Epidermal melanocyte (primary cell): ENCODE results near the gene ATG16L2.
"Not testable (repeated sequence)": the region's sequence is repeated elsewhere in the genome, so short reads cannot be mapped to it uniquely, and the experiment has no call there.

Source experiments
- DNase-seq: peaks from one replicate; pipeline ENCODE4 v3.0.0; 2011; ENCODE audit warnings: low spot score; ENCODE audit not compliant: insufficient read length

The ATG16L2 gene

GRCh38 chr11:72824811-72825505 lies 10.7 kb downstream of the ATG16L2 start:
- no peak for DNase-seq

GRCh38 chr11:72825661-72826060 lies 11.4 kb downstream of the ATG16L2 start:
- no peak for DNase-seq

GRCh38 chr11:72826191-72826941 lies 12.2 kb downstream of the ATG16L2 start:
- no peak for DNase-seq

DNA sequence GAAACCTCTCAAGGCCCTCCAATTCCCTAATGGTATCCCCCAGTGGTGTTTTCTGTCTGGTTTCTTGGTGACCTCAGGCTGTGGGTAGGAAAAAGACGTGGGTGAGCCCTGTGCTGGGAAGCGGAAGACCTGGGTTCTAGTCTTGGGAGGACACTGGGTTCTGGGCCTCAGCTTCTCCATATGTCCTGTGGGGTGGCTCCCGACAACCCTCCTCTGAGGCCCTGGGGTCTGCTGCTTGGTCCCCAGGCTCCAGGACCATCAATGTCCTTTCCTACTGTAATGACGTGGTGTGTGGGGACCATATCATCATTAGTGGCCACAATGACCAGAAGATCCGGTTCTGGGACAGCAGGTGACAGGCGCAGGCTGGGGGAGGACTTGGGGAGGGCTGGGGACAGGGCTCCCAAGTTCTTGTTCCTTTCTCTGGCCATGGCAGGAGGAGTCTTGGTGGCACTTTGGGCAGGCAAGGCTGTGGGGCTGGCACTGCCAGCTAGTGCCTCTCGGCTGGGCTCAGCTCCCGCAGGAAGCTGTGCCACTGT lies 12.8 kb downstream of the ATG16L2 start:
- DNase-seq = no peak

DNA sequence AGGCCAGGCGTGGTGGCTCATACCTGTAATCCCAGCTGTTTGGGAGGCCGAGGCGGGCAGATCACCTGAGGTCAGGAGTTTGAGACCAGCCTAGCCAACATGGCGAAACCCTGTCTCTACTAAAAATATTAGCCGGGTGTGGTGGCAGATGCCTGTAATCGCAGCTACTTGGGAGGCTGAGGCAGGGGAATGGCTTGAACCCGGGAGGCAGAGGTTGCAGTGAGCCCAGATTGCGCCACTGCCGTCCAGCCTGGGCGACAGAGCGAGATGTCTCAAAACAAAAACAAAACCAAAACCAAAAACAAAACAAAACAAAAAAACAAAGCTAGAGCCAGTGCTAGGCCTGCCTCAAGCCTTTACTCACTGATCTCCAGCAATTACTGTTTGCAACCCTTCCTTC lies 13.4 kb downstream of the ATG16L2 start:
- DNase-seq = not testable (repeated sequence)

DNA sequence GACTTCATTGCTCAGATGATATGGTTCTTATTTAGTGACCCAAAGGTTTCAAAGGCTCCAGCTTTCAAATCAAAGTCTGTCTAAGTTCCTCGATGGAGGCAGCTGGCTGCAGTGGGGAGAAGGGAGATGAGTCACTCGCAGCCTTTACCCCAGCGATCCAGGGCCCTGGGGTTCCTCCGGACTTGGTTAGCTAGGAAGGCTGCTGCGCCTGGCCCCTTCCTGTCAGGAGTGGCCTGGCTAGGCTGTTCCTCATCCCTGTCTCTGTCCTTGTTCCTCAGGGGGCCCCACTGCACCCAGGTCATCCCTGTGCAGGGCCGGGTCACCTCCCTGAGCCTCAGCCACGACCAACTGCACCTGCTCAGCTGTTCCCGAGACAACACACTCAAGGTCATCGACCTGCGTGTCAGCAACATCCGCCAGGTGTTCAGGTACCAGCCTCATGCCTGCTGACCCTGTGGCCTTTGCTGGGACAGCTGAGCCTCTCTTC lies 13.9 kb downstream of the ATG16L2 start:
- no peak for DNase-seq

DNA sequence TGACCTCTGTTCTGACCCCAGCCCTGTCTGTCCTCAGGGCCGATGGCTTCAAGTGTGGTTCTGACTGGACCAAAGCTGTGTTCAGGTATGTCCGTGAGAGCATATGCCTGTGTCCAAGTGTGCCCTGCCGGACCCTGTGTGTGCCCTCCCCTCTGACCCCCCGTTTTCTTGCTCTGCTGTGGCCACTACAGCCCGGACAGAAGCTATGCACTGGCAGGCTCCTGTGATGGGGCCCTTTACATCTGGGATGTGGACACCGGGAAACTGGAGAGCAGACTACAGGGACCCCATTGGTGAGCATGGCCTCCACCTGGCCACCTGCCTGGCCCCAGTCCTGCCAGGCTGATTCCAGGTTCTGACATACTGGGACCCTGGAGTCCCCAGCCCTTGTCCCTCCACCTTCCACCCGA lies 14.5 kb downstream of the ATG16L2 start:
- no peak for DNase-seq

DNA sequence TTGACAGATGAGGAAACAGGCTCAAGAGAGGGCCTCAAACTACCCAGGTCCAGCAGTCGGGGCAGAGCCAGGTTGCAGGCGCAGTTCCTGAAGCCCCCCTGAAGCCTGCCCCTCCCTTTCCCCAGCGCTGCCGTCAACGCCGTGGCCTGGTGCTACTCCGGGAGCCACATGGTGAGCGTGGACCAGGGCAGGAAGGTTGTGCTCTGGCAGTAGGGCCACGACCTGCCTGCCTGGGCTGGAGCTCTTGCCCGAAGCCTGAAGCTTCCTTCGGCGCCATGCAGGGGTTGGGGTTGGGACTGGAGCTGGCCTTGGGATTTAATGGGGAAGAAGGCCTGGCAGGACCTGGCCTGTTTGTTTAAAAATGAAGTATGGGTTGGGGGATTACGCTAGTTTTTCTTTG lies 15.0 kb downstream of the ATG16L2 start:
- DNase-seq = no peak

DNA sequence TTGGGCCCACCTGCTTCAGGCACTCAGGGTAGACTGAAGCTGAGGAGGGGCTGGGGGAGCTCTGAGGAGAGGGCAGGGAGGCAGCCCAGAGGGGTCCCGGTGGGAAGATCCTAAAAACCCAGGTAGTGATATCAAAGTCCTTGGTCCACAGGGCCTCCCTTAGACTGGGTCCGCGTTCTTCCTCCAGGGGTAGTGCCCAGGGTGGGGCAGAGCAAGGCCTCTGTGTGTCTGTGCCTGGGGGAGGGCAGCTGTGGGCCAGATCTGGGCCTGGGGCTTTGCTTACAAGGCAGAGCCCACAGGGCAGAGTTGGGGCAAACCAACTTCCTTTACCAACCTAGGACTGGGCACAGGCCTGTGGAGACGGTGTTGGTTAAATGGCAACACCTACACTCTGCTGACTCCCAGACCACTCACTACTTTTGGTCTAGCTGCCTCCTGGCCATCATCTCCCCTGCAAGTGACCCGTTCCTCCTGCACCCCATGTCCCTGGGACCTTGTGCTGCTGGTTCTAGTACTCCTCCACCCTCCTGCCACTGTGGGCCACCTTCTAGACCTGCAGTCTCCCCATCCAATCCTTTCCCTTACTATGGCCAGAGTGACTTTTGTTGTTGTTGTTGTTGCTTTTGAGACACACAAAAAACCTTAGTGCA lies 15.8 kb downstream of the ATG16L2 start:
- no peak for DNase-seq

DNA sequence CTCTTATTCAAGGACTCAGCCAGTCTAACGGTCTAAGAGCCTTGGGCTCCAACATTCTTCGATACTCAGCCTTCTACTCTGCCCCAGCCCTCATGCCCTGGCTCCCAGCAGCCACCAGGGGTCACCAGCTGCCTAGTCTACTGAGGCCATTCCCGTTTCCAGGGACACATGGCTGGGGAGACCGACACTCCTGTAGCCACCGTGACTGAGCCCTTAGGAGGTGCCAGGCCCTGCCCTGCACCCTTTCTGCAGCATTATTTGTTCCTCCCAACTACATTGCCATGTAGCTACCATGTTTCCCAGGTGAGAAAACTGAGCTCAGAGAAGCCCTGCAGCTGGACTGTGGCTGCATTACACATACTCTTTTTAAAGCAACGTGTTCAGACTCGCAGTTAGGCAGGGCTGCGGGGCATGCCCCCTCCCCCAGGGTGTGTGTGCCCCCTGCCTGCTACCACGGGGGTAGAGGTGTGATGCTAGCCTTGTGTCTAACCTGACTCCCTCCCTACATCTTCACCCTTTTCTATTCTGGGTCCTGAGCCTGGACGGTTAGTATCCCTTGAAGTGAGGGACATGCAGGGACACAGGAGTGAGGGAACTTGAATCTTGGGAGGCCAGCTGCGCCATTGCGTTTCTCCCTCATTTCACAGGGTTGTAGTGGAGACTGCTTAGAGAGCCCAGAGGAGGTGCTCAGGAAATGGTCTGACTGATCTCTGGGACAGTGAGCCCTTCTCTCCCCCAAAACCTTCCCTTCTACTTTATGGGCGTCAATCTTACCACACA lies 17.5 kb downstream of the ATG16L2 start:
- peak; percentile 62 for DNase-seq

DNA sequence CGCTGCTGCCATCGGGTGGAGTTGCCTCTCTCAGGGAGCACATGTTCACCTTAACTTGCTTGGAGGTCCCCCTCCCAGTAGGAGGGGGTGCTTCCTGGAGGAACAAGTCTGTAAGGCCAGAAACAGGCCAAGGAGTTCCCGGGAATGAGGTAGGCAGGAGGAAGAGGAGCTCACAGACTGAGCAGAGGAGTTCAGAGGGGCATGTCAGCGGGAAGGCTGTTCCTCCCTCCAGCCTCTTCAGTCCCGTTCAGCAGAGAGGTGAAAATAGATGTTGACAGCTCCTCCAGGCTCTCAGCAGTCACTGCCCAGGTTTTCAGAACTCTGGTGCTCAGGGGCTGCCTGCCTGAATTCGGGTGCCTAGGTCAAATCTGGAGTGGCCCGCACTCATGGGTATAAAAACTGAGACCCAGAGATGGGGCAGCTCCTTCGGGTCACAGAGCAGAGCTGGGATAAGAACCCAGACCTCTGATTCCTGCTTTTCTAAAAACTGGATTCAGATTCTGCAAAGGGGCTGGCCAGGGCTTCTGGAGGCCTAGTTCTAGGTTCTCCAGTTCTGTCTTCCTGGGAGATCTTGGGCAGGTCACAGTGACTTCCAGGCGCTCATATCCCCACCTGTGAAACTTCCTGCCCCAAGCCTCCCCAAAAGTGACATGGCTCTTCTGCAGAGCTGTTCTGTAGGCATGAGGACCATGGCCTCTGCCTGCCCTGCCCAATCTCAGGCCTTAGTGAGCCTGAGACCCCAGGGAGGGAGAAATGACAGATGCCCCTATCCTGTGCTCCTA lies 18.3 kb downstream of the ATG16L2 start:
- DNase-seq = no peak

GRCh38 chr11:72833083-72833733 lies 19.0 kb downstream of the ATG16L2 start:
- DNase-seq = no peak

- DNase-seq = no peak
Observed at GRCh38 chr11:72833811-72834493, 19.7 kb downstream of the ATG16L2 start.

- no peak for DNase-seq
Observed at GRCh38 chr11:72834905-72835304, 20.7 kb downstream of the ATG16L2 start.

DNA sequence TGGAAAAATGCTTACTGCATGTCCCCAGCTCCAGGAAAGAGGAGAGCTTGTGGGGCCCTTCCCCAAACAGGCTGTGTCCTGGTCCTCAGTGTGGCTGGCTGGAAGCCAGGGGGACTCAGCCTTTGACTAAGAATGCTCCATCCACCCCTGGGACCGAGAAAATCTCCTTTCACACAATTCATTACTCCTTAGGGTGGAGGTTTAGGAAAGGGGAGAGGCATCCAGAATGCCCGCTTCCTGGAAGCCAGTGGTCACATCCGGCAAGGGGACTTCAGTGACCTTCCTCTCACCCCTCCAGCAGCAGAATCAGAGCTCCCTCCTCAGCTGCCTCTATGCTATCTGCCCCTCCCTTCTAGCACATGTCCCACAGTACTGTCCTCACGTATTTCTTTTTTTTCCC lies 21.9 kb downstream of the ATG16L2 start:
- no peak for DNase-seq

DNA sequence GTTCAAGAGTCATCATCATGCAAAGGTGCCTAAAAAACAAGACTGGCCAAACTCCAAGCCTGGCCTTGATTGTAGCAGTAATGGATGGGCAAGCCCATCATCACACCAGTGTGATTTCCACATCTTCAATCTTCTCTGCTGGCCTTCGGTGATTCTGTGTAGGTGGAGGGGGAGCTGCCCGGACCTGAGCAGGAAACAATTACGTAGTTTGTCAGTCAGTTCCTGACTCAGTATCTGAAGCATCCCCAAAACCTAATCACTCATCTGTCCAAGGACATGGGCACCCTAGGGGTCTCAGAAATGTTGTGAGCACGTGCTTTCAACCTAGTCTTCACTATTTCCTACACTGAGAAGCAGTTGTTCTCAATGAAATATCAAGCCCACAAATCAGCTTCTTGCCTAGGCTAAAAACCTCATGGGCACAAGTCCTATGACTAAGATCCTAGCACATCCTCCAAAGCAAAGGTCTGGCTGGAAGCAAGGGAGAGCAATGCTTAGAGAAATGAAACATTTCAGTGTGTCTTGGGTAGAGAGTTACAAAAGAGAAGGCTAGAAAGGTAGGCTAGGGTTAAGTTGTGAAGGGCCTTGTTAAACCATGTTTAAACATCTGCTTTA lies 24.6 kb downstream of the ATG16L2 start:
- DNase-seq = no peak

DNA sequence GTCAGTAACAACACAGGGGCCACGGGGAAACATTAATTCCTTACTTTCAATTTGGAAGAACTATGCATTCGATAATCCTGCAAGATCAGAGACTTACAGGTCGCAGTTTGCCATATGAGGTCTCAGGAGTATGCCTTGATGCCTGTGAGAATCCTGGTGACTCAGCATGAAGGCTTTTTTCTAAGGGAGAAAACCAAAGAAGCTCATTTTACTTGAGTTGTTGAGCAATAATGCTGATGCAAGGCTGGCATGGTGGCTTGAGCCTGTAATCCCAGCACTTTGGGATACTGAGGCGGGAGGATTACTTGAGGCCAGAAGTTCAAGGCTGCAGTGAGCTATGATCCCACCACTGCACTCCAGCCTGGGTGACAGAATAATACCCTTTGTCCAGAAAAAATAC lies 26.6 kb downstream of the ATG16L2 start:
- DNase-seq = no peak

DNA sequence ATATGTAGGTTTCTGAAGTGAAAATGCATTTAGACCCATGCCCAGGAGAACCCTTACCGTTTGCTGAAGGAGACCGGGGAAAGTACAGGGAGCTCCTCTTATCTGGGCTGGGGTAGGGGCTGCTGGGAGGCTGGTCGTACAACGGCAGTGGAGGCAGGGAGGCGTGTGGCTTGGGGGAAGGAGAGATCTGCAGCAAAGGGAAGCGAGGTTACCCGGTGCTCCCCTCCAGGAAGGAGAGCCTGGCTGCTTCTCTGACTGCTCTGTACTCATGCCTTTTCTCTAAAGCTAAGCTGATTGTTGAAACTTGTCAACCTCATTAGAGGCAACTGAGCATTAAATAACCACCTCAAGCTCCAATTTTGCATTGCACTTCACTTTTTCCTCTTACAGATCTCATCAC lies 27.2 kb downstream of the ATG16L2 start:
- DNase-seq = no peak

- DNase-seq = no peak
Observed at GRCh38 chr11:72842126-72842525, 27.9 kb downstream of the ATG16L2 start.
